GM12878 (cell line): ENCODE results near the gene MAZ. TPM values are rescaled to one million over a fixed set of nuclear protein-coding genes. Genes with fewer than 3 reads are reported as not detected.

Experiments used
- ATAC-seq: fragments of 200-7000 bp; cut with Tn5 transposase; 3 replicates; pipeline ENCODE4 v1.9.1; 2020; ENCODE audit warnings: mild to moderate bottlenecking, moderate library complexity
- BruUV-seq: library from RNA; stranded (reverse); fragments of 400-500 nt; replicated peaks from 2 replicates; lab custom pipeline; 2021; lab: Mats Ljungman, UMichigan
- CTCF ChIA-PET: fragments of 300-600 bp; sonication (Branson Sonifier 250); formaldehyde crosslinking; extraction: SDS; loops from one replicate; lab custom pipeline; 2021; ENCODE audit warnings: inconsistent platforms; lab: Yijun Ruan, JAX
- POLR2A ChIA-PET: fragments of 350-600 bp; formaldehyde crosslinking; extraction: SDS; loops from one replicate; lab custom pipeline; 2021; ENCODE audit warnings: inconsistent platforms; lab: Charles Lee
- RAD21 ChIA-PET: fragments of 300-600 bp; sonication (Branson Sonifier 250); formaldehyde crosslinking; loops from one replicate; lab custom pipeline; 2023; ENCODE audit warnings: antibody characterized with exemption; ENCODE audit not compliant: unreplicated experiment; lab: Charles Lee
- SMC1A ChIA-PET: fragments of 300-600 bp; sonication (Branson Sonifier 250); formaldehyde crosslinking; loops from one replicate; lab custom pipeline; 2023; ENCODE audit not compliant: unreplicated experiment, uncharacterized antibody; lab: Charles Lee
- DNase-seq: peaks from one replicate; pipeline ENCODE4 v3.0.0-alpha.2; 2011; ENCODE audit warnings: low read depth, low spot score
- FAIRE-seq: peaks from 3 replicates; lab custom pipeline; 2011; peaks lifted over from hg19 to GRCh38; lab: Jason Lieb, UNC
- H2AFZ ChIP-seq: 2 replicates; pipeline ENCODE4 v1.6.0; 2011; ENCODE audit warnings: low read depth, low read length, control low read depth; ENCODE audit not compliant: control insufficient read depth
- H3K27ac ChIP-seq: 2 replicates; pipeline ENCODE4 v1.5.1; 2011; ENCODE audit warnings: control low read depth; ENCODE audit not compliant: control insufficient read depth, insufficient read depth
- H3K27me3 ChIP-seq, 2 experiments: replicated peaks in 1 of 2; 2 replicates each; pipeline versions ENCODE4 v1.6.0 to v1.6.1; 2011; ENCODE audit warnings: low read length in 1 of 2; ENCODE audit not compliant: control insufficient read depth in 2 of 2, insufficient read depth in 2 of 2
- H3K36me3 ChIP-seq, 2 experiments: 2 replicates each; pipeline ENCODE4 v1.5.1; 2011; ENCODE audit warnings: low read length in 1 of 2; ENCODE audit not compliant: control insufficient read depth in 2 of 2, insufficient read depth in 2 of 2
- H3K4me1 ChIP-seq: 2 replicates; pipeline ENCODE4 v1.6.1; 2011; ENCODE audit warnings: mild to moderate bottlenecking, low read length, moderate library complexity, mixed read lengths; ENCODE audit not compliant: control insufficient read depth, insufficient read depth
- H3K4me2 ChIP-seq: 2 replicates; pipeline ENCODE4 v1.6.0; 2011; ENCODE audit warnings: control low read depth; ENCODE audit not compliant: control insufficient read depth, insufficient read depth
- H3K4me3 ChIP-seq: fragments of 200-600 bp; sonication (generic); 2 replicates; pipeline ENCODE4 v1.5.1; 2016
- H3K79me2 ChIP-seq: 2 replicates; pipeline ENCODE4 v1.6.0; 2011; ENCODE audit warnings: low read length; ENCODE audit not compliant: control insufficient read depth, insufficient read depth
- H3K9ac ChIP-seq: 2 replicates; pipeline ENCODE4 v1.8.0; 2011; ENCODE audit warnings: low read length, control low read depth, mixed read lengths; ENCODE audit not compliant: control insufficient read depth, insufficient read depth
- H3K9me3 ChIP-seq: replicated peaks from 3 replicates; pipeline ENCODE4 v1.5.1; 2011; ENCODE audit warnings: mild to moderate bottlenecking, low read length; ENCODE audit not compliant: control insufficient read depth, insufficient read depth
- H4K20me1 ChIP-seq: 2 replicates; pipeline ENCODE4 v1.6.0; 2011; ENCODE audit not compliant: control insufficient read depth, insufficient read depth
- EZH2 ChIP-seq: IDR thresholded peaks from 2 replicates; pipeline ENCODE4 v1.6.1; 2012; ENCODE audit warnings: low read depth, mild to moderate bottlenecking, control low read depth, inconsistent platforms, low read length, borderline replicate concordance; ENCODE audit not compliant: control insufficient read depth
- NR2F1 ChIP-seq: fragments of 450-650 bp; conservative IDR thresholded peaks from 2 replicates; pipeline ENCODE4 v1.6.1; 2017; ENCODE audit warnings: mild to moderate bottlenecking
- POLR2AphosphoS2 ChIP-seq: IDR thresholded peaks from 2 replicates; pipeline ENCODE4 v1.6.1; 2011; ENCODE audit warnings: low read depth, mild to moderate bottlenecking, low read length, improper control_type of control experiment, moderate library complexity
- RBBP5 ChIP-seq: fragments of 200-600 bp; sonication (generic); conservative IDR thresholded peaks from 2 replicates; pipeline ENCODE4 v1.6.1; 2016
- YY1 ChIP-seq: IDR thresholded peaks from 2 replicates; pipeline ENCODE4 v1.6.1; 2011; ENCODE audit warnings: low read depth, mild to moderate bottlenecking, low read length
- ZBTB33 ChIP-seq: fragments of 450-650 bp; IDR thresholded peaks from 2 replicates; pipeline ENCODE4 v1.6.1; 2017; ENCODE audit warnings: mild to moderate bottlenecking
- ZNF622 ChIP-seq: fragments of 450-650 bp; IDR thresholded peaks from 2 replicates; pipeline ENCODE4 v1.6.1; 2017; ENCODE audit warnings: mild to moderate bottlenecking, inconsistent platforms
- WGBS: methylation state at CpG from one replicate; pipeline ENCODE4 v1.1.6; 2016; ENCODE audit warnings: low lambda C conversion rate; ENCODE audit not compliant: insufficient replicate concordance, insufficient coverage; ENCODE audit errors: missing lambda C conversion rate; 5-methylcytosine and 5-hydroxymethylcytosine counted together
- in situ Hi-C: fragments of 300-500 bp; cut with MboI; formaldehyde crosslinking; loops from 9 replicates; pipeline ENCODE4 v1.14.3; 2018; ENCODE audit warnings: mixed read lengths
- intact Hi-C: fragments of 100-400 bp; cut with micrococcal nuclease; formaldehyde crosslinking; loops from one replicate; pipeline ENCODE4 v1.14.2; 2022; ENCODE audit not compliant: unreplicated experiment
- polyA plus RNA-seq, 11 experiments: library from polyadenylated mRNA; depleted of rRNA in 4 of 11; unstranded in 6 of 11; stranded (reverse) in 5 of 11; fragments of >200 nt; fragmentation: Nextera tagmentation in 4 of 11; fragmentation: Illumina TruSeq in 1 of 11; extraction: Ambion mirVana in 4 of 11; extraction: Trizol in 1 of 11; gene quantifications; 1 replicate in 1 of 11; 2 replicates in 10 of 11; pipeline versions ENCODE4 v1.2.1 to v1.2.3, GENCODE V29; 2011 to 2016; ENCODE audit warnings: inconsistent platforms in 2 of 11, missing spikeins in 2 of 11, low read depth in 1 of 11
- total RNA-seq, 4 experiments: library from RNA; depleted of rRNA in 3 of 4; stranded (reverse); fragments of >200 nt in 3 of 4; fragmentation: Illumina TruSeq in 1 of 4; extraction: Trizol in 1 of 4; gene quantifications; 2 replicates each; pipeline versions ENCODE4 v1.2.1 to v1.2.3, GENCODE V29; 2013 to 2021

MAZ gene
- total and polyA plus RNA-seq, 10 of the 15 experiments (the other 5 are each of a cell fraction or from before 2014, with no cell fraction given), result 23.9 to 309 (median 116) TPM

GRCh38 chr16:29790949-29791844 is 15.1 kb upstream of the MAZ start:
- no peaks in the 10 kb centered on the region for H3K27me3 ChIP-seq
- WGBS, result under 1% methylated on average over 31 of the region's 31 CpGs
- H3K4me2 ChIP-seq, result peak overlapping the region; percentile 86
- no peaks in the 10 kb centered on the region for H3K9me3 ChIP-seq
- ChIA-PET POLR2A (interaction anchor here (0.6 to 3.3 kb wide), 11 partner anchors 10 to 838 kb away, joined by 3 to 24 read pairs (median 4); partner anchors contain the start of genes ALDOA and MAZ), RAD21 (interaction anchor here (0.7 to 1.7 kb wide), 15 partner anchors 11 to 182 kb away, joined by 3 to 8 read pairs (median 4); partner anchors contain the start of gene TAOK2), CTCF (interaction anchor here (0.8 to 5.3 kb wide), 16 partner anchors 8 to 100 kb away, joined by 3 to 32 read pairs (median 6); partner anchors contain the start of genes PAGR1 and ZG16), SMC1A (interaction anchor here (0.6 to 6.4 kb wide), 10 partner anchors 12 to 288 kb away, joined by 3 to 38 read pairs (median 5); partner anchors contain the start of gene MVP)
- no peaks in the 10 kb centered on the region for H4K20me1 ChIP-seq
- H3K36me3 ChIP-seq, result peaks cover 0 to 2% of the 10 kb centered on the region in 2 experiments; a peak in 2 of 4 replicates
- peaks cover 9% of the 10 kb centered on the region; the same call in 1 of the 2 replicates for H3K4me1 ChIP-seq
- no peak for DNase-seq
- peak overlapping the region; percentile 79 for H3K27ac ChIP-seq
- H2AFZ ChIP-seq, result peak overlapping the region; percentile 84
- ATAC-seq, result peak; percentile 32
- intact Hi-C loops, result loop anchor here (1.0 to 5.0 kb wide), 2 partner anchors 14 to 89 kb away; no protein-coding TSS in a partner anchor
- H3K9ac ChIP-seq, result peak overlapping the region; percentile 89
- in situ Hi-C loops, result no loop called here
- H3K4me3 ChIP-seq, result peak overlapping the region; percentile 93
- TF ChIP-seq ZNF622 (no peak), ZBTB33 (no peak), EZH2 (no peak), POLR2AphosphoS2 (no peak), YY1 (peak; percentile 48), NR2F1 (0 out of 2 replicates have a peak, but pooled peaks have one; percentile 28), RBBP5 (no peak)
- TSS peak; percentile 74 for BruUV-seq
- FAIRE-seq, result peak; percentile 23
- H3K79me2 ChIP-seq, result peaks cover 53% of the 10 kb centered on the region
